Bronchial epithelial cell (primary cell): ENCODE results near the gene ACER2. TPM values are rescaled to one million over a fixed set of nuclear protein-coding genes. Genes with fewer than 3 reads are reported as not detected.
A peak's percentile ranks its signal among the peaks of the same experiment; 100 is the strongest.

Experiments
- DNase-seq: peaks from one replicate; pipeline ENCODE4 v3.0.0-alpha.2; 2010; ENCODE audit warnings: low read depth
- FAIRE-seq: peaks from 2 replicates; lab custom pipeline; 2011; peaks lifted over from hg19 to GRCh38; lab: Jason Lieb, UNC
- H3K27me3 ChIP-seq: 2 replicates; pipeline ENCODE4 v1.5.1; 2011; ENCODE audit warnings: low read length; ENCODE audit not compliant: control insufficient read depth, insufficient read depth
- H3K36me3 ChIP-seq: 2 replicates; pipeline ENCODE4 v1.5.1; 2011; ENCODE audit warnings: low read length; ENCODE audit not compliant: control insufficient read depth, insufficient read depth
- H3K4me3 ChIP-seq: 2 replicates; pipeline ENCODE4 v1.5.1; 2011; ENCODE audit warnings: mild to moderate bottlenecking, low read depth, low read length, control low read depth
- CTCF ChIP-seq: IDR thresholded peaks from 2 replicates; pipeline ENCODE4 v1.5.1; 2011; ENCODE audit warnings: mild to moderate bottlenecking, moderate library complexity, low read length, control low read depth, inconsistent platforms; ENCODE audit not compliant: insufficient read depth, severe bottlenecking
- total RNA-seq: library from RNA; depleted of rRNA; stranded (reverse); fragments of >200 nt; gene quantifications from 2 replicates; pipeline ENCODE4 v1.2.1, GENCODE V29; 2014

The ACER2 gene
- total RNA-seq, 1 donor from 2014 or later, result 5.8 TPM

GRCh38 chr9:19375538-19375937 is 33.3 kb upstream of the ACER2 start:
- DNase-seq (peak; percentile 17), FAIRE-seq (no peak)
- no peak for TF ChIP-seq CTCF
- H3K4me3 ChIP-seq, result no peak overlapping the region
- no peaks in the 10 kb centered on the region for H3K27me3 ChIP-seq
- peaks cover 19% of the 10 kb centered on the region for H3K36me3 ChIP-seq

- DNase-seq (no peak), FAIRE-seq (no peak)
- Histone ChIP-seq H3K4me3 (no peak overlapping the region), H3K36me3 (peaks cover 19% of the 10 kb centered on the region), H3K27me3 (no peaks in the 10 kb centered on the region)
- TF ChIP-seq CTCF, result no peak
Measured at GRCh38 chr9:19376931-19377330, 31.9 kb upstream of the ACER2 start.

- DNase-seq (no peak), FAIRE-seq (no peak)
- no peak for TF ChIP-seq CTCF
- peak overlapping the region; percentile 68 for H3K4me3 ChIP-seq
- peaks cover 19% of the 10 kb centered on the region for H3K36me3 ChIP-seq
- no peaks in the 10 kb centered on the region for H3K27me3 ChIP-seq
Measured at GRCh38 chr9:19378164-19378563, 30.6 kb upstream of the ACER2 start.

GRCh38 chr9:19378647-19379046 is 30.2 kb upstream of the ACER2 start:
- H3K27me3 ChIP-seq, result no peaks in the 10 kb centered on the region
- FAIRE-seq (no peak), DNase-seq (no peak)
- peaks cover 19% of the 10 kb centered on the region for H3K36me3 ChIP-seq
- no peak for TF ChIP-seq CTCF
- H3K4me3 ChIP-seq, result peak overlapping the region; percentile 68

- H3K36me3 ChIP-seq, result peaks cover 19% of the 10 kb centered on the region
Measured at GRCh38 chr9:19379283-19379682, 29.5 kb upstream of the ACER2 start.

More at GRCh38 chr9:19379283-19379682, 29.5 kb upstream of the ACER2 start:
- no peak for TF ChIP-seq CTCF
- DNase-seq (no peak), FAIRE-seq (no peak)
- peak overlapping the region; percentile 68 for H3K4me3 ChIP-seq
- no peaks in the 10 kb centered on the region for H3K27me3 ChIP-seq
